Erythroblast (primary cell): ENCODE data around the gene CCSER2.

Experiments used
- GATA1 ChIP-seq: IDR thresholded peaks from 2 replicates; pipeline ENCODE4 v1.6.1; 2011; ENCODE audit warnings: low read depth, mild to moderate bottlenecking, control low read depth, low read length, moderate library complexity
- POLR2A ChIP-seq: IDR thresholded peaks from 2 replicates; pipeline ENCODE4 v1.6.1; 2011; ENCODE audit warnings: mild to moderate bottlenecking, low read length

- TF ChIP-seq POLR2A (no peak), GATA1 (no peak)
These were observed 7.1 kb downstream of the CCSER2 start for GRCh38 chr10:84335516-84335915.
